NT2/D1 (cell line): Measurements from ENCODE around the gene CFAP54.

Source experiments
- SUZ12 ChIP-seq: IDR thresholded peaks from 2 replicates; pipeline ENCODE4 v1.6.1; 2011; ENCODE audit not compliant: insufficient read length, insufficient read depth; ENCODE audit errors: extremely low read depth
- ZNF274 ChIP-seq: IDR thresholded peaks from 2 replicates; pipeline ENCODE4 v1.6.1; 2011; ENCODE audit warnings: mild to moderate bottlenecking, low read depth, low read length

DNA sequence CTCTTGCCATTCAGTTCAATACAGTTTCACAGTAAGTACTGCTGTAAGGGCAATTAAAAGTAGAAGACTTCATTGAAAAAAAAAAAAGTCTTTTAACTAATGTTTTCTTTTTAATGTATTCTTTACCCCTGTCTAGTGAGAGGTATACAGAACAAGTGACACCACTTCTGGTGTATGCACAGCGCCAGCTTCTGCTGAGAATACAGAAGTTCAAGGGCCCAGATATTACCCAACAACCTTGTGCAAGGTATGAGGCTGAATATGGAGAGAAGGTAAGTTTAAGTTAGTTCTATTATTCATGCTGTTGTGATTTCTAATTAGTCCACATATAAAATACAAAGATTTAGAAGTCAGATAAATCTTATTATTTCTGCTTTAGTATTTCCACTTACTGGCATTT is 168.7 kb downstream of the CFAP54 start:
- no peak for TF ChIP-seq ZNF274
- no peak for TF ChIP-seq SUZ12
